ENCODE data around the gene ATP13A1.

GRCh38 chr19:19636573-19637185 is 26.8 kb downstream of the ATP13A1 start:
- TF ChIP-seq CTCF (IDR thresholded peaks at IDR 0.05; ENCODE audit: low read depth, low read length) (no peak), EZH2phosphoT487 (IDR thresholded peaks at IDR 0.05; ENCODE audit: low read depth) (no peak)
